Activated CD4-positive, alpha-beta T cell treated with anti-CD3 and anti-CD28 coated beads for 36 hours (primary cell): ENCODE data around the gene MCTP1. TPM values are rescaled to one million over a fixed set of nuclear protein-coding genes. Genes with fewer than 3 reads are reported as not detected.

Experiments
- ATAC-seq: fragments of 200-7000 bp; cut with Tn5 transposase; one replicate; pipeline ENCODE4 v1.10.0; 2021; ENCODE audit warnings: mild to moderate bottlenecking, moderate library complexity
- CTCF ChIA-PET: fragments of 350-600 bp; sonication (Branson Sonifier 250); formaldehyde crosslinking; loops from one replicate; lab custom pipeline; 2021; ENCODE audit warnings: antibody characterized with exemption; lab: Charles Lee
- POLR2A ChIA-PET: fragments of 350-600 bp; sonication (Branson Sonifier 250); formaldehyde crosslinking; loops from one replicate; lab custom pipeline; 2021; ENCODE audit warnings: antibody characterized with exemption, inconsistent platforms; lab: Charles Lee
- DNase-seq: peaks from one replicate; pipeline ENCODE4 v3.0.0-alpha.2; 2020
- H3K27ac Mint-ChIP-seq: one replicate; pipeline ENCODE4 v1.8.0; 2021; ENCODE audit warnings: mixed read lengths
- H3K27me3 Mint-ChIP-seq: one replicate; pipeline ENCODE4 v1.8.0; 2021; ENCODE audit warnings: mixed read lengths
- H3K36me3 Mint-ChIP-seq: one replicate; pipeline ENCODE4 v1.8.0; 2021; ENCODE audit warnings: low read depth, mixed read lengths
- H3K4me1 Mint-ChIP-seq: one replicate; pipeline ENCODE4 v1.8.0; 2021; ENCODE audit warnings: mixed read lengths
- H3K4me3 Mint-ChIP-seq: one replicate; pipeline ENCODE4 v1.8.0; 2021; ENCODE audit warnings: mild to moderate bottlenecking, moderate library complexity, mixed read lengths
- H3K9me3 Mint-ChIP-seq: one replicate; pipeline ENCODE4 v1.8.0; 2021; ENCODE audit warnings: low read depth, mixed read lengths
- intact Hi-C, 2 experiments: fragments of 100-400 bp; cut with DNase I in 1 of 2; cut with micrococcal nuclease in 1 of 2; formaldehyde crosslinking; loops; one replicate each; pipeline versions ENCODE4 v1.14.2 to v1.15.1; 2022 to 2024; cut with DNase I, micrococcal nuclease
- total RNA-seq, 2 experiments: library from RNA; stranded (reverse); gene quantifications; one replicate each; pipeline ENCODE4 v1.2.3, GENCODE V29; 2021

MCTP1 gene
- total RNA-seq, 2 experiments from 2014 or later = 0.32 to 0.53 TPM

DNA sequence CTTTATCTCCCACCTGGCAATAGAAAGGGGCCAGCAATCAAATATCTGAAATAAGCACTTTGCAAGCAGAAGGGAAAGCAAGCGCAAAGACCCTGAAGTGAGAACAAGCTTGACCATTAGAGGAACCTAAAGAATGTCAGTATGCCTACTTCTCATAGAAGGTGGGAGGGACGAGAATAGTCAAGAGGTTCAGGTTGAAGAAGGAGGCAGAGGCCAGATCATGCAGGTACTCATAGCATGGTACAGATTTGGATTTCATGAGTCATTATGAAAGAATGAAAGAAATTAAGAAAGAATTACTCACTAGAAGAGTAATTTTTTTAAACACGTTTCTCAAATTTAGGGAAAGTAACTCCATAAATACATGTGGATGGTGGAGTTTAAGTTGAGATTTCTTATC is 33.7 kb downstream of the MCTP1 start:
- peak; percentile 61 for ATAC-seq
- intact Hi-C loops = no loop called here
- no peak for DNase-seq
- no peaks in the 10 kb centered on the region for H3K9me3 Mint-ChIP-seq
- peaks cover 2% of the 10 kb centered on the region for H3K4me1 Mint-ChIP-seq
- H3K27me3 Mint-ChIP-seq = peaks cover 12% of the 10 kb centered on the region
- H3K36me3 Mint-ChIP-seq = no peaks in the 10 kb centered on the region
- CTCF ChIA-PET = no interaction called here
- POLR2A ChIA-PET = no interaction called here
- H3K27ac Mint-ChIP-seq = no peak overlapping the region
- H3K4me3 Mint-ChIP-seq = no peak overlapping the region

DNA sequence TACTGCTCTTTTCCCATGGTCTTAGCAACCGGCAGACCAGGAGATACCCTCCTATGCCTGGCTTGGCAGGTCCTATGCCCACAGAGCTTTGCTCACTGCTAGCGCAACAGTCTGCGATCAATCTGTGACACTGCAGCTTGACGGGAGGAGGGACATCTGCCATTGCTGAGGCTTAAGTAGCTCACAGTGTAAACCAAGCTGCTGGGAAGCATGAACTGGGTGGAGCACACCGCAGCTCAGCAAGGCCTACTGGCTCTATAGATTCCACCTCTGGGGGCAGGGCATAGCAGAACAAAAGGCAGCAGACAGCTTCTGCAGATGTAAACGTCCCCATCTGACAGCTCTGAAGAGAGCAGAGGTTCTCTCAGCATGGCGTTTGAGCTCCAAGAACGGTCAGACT is 40.4 kb downstream of the MCTP1 start:
- Mint-ChIP-seq H3K27me3 (peaks cover 14% of the 10 kb centered on the region), H3K4me3 (no peak overlapping the region), H3K36me3 (no peaks in the 10 kb centered on the region), H3K9me3 (peaks cover 3% of the 10 kb centered on the region), H3K27ac (no peak overlapping the region), H3K4me1 (peaks cover 7% of the 10 kb centered on the region)
- CTCF ChIA-PET = no interaction called here
- DNase-seq (no peak), ATAC-seq (no peak)
- intact Hi-C loops = no loop called here
- POLR2A ChIA-PET = no interaction called here

DNA sequence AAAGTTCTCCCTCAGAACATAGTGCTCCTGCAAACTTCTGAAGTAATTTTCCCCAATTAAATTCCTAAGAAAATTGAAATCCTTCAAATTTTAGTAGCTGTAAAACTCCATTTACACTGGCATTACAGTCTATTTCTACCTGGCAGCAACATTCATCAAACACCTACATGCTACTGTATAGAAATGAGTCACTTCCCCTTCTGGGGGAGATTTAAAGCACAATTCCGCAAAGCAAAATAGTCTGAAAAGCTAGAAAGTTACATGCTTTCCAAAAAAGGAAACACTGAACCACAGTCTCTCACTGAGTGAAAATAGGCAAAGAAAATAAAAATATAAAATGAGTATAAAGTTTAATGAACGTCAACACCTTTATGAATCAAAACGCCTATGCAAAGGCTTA is 43.3 kb downstream of the MCTP1 start:
- Mint-ChIP-seq H3K4me3 (no peak overlapping the region), H3K4me1 (peaks cover 7% of the 10 kb centered on the region), H3K27me3 (peaks cover 15% of the 10 kb centered on the region), H3K9me3 (peaks cover 3% of the 10 kb centered on the region), H3K36me3 (no peaks in the 10 kb centered on the region), H3K27ac (no peak overlapping the region)
- CTCF ChIA-PET = no interaction called here
- POLR2A ChIA-PET = no interaction called here
- ATAC-seq = peak; percentile 76
- no peak for DNase-seq
- intact Hi-C loops = no loop called here

DNA sequence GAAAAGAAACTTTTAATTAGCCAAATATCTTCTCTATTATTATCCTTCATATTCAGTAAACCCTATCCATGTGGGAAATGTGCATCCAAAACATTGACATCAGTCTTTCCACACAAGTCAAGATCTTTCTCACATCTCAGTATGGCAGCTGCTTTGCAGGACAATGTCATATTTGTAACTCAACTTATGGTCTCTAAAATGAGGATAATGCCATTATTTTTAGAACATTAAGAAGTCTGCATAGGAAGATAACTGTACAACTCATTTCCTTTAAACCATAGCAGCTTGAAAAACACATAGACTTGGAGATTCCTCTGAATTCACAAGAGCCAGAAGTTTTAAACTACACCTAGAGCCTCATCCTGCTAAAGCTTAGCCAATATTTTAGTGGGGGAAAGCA is 43.7 kb downstream of the MCTP1 start:
- H3K27me3 Mint-ChIP-seq = peaks cover 15% of the 10 kb centered on the region
- ChIA-PET CTCF (no interaction called here), POLR2A (no interaction called here)
- peaks cover 3% of the 10 kb centered on the region for H3K9me3 Mint-ChIP-seq
- no peak for ATAC-seq
- intact Hi-C loops = no loop called here
- H3K4me3 Mint-ChIP-seq = no peak overlapping the region
- H3K36me3 Mint-ChIP-seq = no peaks in the 10 kb centered on the region
- peaks cover 7% of the 10 kb centered on the region for H3K4me1 Mint-ChIP-seq
- H3K27ac Mint-ChIP-seq = no peak overlapping the region
- DNase-seq = no peak

DNA sequence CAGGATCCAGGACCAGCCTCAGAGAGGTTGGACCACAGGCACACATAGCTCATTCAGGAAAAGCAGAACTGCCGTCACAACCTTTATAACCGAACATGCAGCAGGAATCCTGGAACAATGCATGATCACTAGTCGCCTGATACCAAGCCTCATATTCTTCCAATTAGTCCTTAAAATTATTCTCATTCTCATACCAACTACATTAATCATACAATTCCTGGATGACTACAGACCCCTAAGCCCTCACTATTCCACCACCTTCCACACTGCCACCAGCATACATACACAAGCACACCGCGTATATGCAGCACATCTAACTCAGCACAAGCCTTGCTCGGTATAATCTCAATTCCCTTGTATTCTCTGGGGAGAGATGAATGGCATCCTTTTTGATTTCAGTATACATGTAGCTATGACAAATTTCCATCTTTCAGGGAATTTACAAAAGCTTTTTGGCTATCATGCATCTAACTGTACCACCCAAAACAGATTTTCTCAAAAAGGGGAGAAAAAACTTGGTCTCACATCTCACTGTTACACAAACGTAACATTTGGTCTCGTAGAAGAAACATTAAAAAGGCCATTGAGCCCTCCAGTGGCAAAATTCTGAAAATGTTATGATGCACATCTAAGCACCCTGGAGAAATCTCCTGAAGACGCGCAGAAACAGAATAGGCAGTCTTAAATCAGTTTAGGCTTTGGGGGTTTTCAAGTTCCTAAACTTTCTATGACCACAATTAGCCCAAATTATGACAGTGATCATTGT is 46.2 kb downstream of the MCTP1 start:
- intact Hi-C loops = loop anchor here in 1 of 2 experiments (2.0 kb wide), 1 partner anchor 270 kb away; no protein-coding TSS in a partner anchor
- Mint-ChIP-seq H3K27me3 (peaks cover 15% of the 10 kb centered on the region), H3K4me3 (no peak overlapping the region), H3K36me3 (no peaks in the 10 kb centered on the region), H3K9me3 (peaks cover 3% of the 10 kb centered on the region), H3K27ac (no peak overlapping the region), H3K4me1 (peaks cover 7% of the 10 kb centered on the region)
- POLR2A ChIA-PET = no interaction called here
- CTCF ChIA-PET = interaction anchor here (0.6 kb wide), 2 partner anchors 181 to 265 kb away, joined by 3 read pairs; no protein-coding TSS in a partner anchor
- DNase-seq (no peak), ATAC-seq (no peak)

DNA sequence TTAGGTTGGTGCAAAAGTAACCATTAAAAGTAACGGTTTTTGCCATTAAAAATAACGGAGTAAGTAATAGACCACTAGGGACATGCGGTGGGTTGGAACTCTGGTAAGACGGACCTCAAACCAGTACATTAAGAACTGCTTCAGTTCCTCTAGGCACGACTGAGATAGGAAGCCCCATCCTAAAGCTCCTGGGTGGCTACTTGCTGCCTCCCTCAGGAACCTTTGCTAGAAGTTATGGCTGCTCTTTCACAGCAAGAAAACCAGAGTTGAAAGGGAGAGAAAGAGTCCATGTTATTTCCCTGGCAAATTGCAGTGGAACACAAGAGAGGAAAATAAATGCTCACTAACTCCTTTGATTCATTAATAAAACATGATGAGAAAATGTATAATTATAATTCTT is 47.6 kb downstream of the MCTP1 start:
- Mint-ChIP-seq H3K27me3 (peaks cover 12% of the 10 kb centered on the region), H3K36me3 (no peaks in the 10 kb centered on the region), H3K9me3 (no peaks in the 10 kb centered on the region), H3K4me1 (peaks cover 7% of the 10 kb centered on the region), H3K4me3 (no peak overlapping the region), H3K27ac (no peak overlapping the region)
- ATAC-seq (no peak), DNase-seq (no peak)
- intact Hi-C loops = no loop called here
- CTCF ChIA-PET = no interaction called here
- POLR2A ChIA-PET = no interaction called here

DNA sequence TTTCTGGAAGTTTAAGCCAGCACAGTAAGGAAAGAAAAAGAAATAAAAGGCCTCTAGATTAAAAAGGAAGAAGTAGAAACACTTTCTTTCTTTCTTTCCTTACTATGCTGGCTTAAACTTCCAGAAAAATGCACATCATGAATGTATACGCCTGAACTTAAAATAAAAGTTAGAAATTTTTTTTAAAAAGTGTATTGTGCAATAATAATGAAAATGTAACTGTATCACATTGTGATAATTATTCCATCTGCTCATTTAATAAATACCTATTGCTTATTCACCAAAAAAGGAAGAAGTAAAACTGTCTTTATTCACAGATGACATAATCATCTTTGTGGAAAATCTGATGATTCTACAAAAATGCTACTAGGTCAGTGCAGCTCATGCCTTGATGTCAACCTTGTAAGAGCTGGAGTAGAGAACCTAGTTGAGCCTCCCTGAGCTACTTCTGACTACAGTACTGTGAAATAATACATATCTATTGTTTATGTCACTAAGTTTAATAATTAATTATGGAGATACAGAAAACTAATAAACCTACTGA is 49.4 kb downstream of the MCTP1 start:
- Mint-ChIP-seq H3K4me3 (no peak overlapping the region), H3K4me1 (no peaks in the 10 kb centered on the region), H3K9me3 (no peaks in the 10 kb centered on the region), H3K36me3 (no peaks in the 10 kb centered on the region), H3K27me3 (peaks cover 10% of the 10 kb centered on the region), H3K27ac (no peak overlapping the region)
- ATAC-seq (no peak), DNase-seq (no peak)
- intact Hi-C loops = no loop called here
- CTCF ChIA-PET = no interaction called here
- POLR2A ChIA-PET = no interaction called here

DNA sequence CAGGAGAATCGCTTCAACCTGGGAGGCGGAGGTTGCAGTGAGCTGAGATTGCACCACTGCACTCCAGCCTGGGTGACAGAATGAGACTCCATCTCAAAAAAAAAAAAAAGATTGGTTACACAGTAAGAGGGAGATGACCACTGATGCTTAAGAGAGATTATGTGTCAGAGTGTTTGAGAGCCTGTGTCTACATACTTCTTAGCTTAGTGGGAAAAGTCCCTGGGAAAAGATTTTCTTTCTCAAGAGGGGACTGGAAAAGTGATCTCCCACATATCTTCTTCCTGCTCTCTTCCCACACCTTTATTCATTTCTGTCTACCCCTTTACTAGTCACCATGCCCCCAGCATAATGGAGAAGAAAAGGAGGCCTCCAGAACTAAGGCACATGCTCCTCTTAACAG is 55.2 kb downstream of the MCTP1 start:
- H3K36me3 Mint-ChIP-seq = no peaks in the 10 kb centered on the region
- CTCF ChIA-PET = no interaction called here

DNA sequence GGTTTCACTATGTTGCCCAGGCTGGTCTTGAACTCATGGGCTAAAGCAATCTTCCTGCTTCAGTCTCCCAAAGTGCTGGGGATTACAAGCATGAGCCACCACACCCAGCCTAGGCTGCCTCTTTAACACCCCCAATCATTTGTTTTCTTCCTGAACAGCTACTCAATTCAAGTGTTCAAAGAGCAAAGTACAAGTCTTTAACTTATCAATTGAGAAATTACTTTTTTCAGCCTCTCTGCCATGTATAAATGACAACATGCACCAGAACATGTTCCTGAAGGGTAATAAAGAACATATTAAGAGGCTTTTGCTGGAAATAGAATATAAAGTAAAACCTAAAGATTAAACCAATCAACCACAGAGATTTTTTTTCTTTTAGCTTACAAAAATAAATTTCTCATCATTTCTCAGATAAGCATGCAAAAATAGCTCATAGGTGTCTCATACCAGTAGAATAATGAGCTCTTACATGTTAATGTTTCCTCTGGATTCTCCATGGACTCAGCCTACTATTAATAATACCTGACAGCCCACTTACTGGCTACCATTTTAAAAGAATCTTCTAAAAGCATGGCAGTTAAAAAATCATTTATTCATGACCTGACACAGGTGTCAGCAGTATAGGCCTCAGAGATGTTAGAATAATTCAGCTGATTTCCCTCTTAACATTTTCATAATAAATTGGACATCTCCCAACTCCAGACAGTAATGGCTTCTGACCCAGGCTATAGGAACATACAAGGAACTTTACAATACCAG is 60.0 kb downstream of the MCTP1 start:
- ChIA-PET CTCF (interaction anchor here (0.9 to 1.3 kb wide), 2 partner anchors 9 to 10 kb away, joined by 3 to 5 read pairs; no protein-coding TSS in a partner anchor), POLR2A (no interaction called here)
- no peak overlapping the region for H3K4me3 Mint-ChIP-seq
- no peaks in the 10 kb centered on the region for H3K9me3 Mint-ChIP-seq
- H3K36me3 Mint-ChIP-seq = no peaks in the 10 kb centered on the region
- DNase-seq (no peak), ATAC-seq (no peak)
- intact Hi-C loops = no loop called here
- H3K27me3 Mint-ChIP-seq = no peaks in the 10 kb centered on the region
- H3K4me1 Mint-ChIP-seq = no peaks in the 10 kb centered on the region
- H3K27ac Mint-ChIP-seq = no peak overlapping the region

More for the DNA sequence above, 55.2 kb downstream of the MCTP1 start:
- ATAC-seq (no peak), DNase-seq (no peak)
- no peaks in the 10 kb centered on the region for H3K27me3 Mint-ChIP-seq
- no peak overlapping the region for H3K4me3 Mint-ChIP-seq
- no peaks in the 10 kb centered on the region for H3K9me3 Mint-ChIP-seq
- H3K4me1 Mint-ChIP-seq = no peaks in the 10 kb centered on the region
- intact Hi-C loops = no loop called here
- H3K27ac Mint-ChIP-seq = no peak overlapping the region
- POLR2A ChIA-PET = no interaction called here

DNA sequence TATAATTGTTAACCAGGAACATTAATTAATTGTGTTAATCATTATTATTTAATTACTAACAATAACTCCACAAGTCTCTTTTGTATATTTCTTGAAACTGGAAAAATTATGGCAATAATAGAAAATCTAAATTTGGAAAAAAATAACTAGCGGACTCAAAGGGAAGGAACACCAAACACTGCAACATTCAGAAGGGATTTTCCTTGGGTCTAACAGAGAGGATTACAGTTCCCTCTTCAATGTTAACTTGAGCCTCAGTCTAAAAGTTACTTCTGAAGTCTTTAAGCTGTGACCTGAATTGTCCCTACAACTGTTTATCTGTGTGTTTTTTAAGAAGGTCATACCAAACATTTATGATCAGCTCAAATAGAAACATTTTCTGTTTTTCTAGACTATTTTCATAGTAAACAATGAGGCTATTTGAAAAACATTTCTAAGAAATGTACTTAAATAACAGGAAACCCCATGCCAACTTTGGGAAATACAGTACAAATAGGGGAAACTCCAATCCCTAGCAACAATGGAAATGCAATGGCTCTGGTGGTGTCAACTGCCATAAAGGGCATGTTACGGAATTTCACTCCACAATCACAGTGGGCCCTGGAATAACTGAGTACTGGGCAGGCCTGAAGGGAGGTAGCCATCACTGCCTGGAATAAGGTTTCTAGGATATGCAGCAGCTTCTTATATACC is 61.2 kb downstream of the MCTP1 start:
- CTCF ChIA-PET = no interaction called here
- no peak overlapping the region for H3K4me3 Mint-ChIP-seq
- H3K27ac Mint-ChIP-seq = no peak overlapping the region
- H3K36me3 Mint-ChIP-seq = no peaks in the 10 kb centered on the region
- POLR2A ChIA-PET = no interaction called here
- intact Hi-C loops = no loop called here
- no peaks in the 10 kb centered on the region for H3K9me3 Mint-ChIP-seq
- no peak for ATAC-seq
- H3K4me1 Mint-ChIP-seq = no peaks in the 10 kb centered on the region
- DNase-seq = no peak
- no peaks in the 10 kb centered on the region for H3K27me3 Mint-ChIP-seq

DNA sequence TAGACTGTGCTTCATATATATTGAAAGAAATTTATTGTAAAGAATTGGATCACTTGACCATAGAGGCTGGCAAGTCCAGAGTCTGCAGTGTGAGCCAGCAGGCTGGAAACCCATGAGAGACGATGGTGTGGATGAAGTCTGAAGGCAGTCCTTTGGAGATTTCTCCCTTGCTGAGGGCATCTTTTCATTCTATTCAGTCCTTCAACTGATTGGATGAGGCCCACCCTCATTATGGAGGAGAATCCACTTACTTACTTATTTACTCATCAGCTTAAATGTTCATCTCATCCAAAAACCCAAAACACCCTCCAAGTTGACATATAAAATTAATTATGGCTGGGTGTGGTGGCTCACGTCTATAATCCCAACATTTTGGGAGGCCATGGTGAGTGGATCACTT is 62.1 kb downstream of the MCTP1 start:
- Mint-ChIP-seq H3K27ac (no peak overlapping the region), H3K36me3 (no peaks in the 10 kb centered on the region), H3K4me1 (no peaks in the 10 kb centered on the region), H3K4me3 (no peak overlapping the region), H3K27me3 (no peaks in the 10 kb centered on the region), H3K9me3 (no peaks in the 10 kb centered on the region)
- DNase-seq (no peak), ATAC-seq (no peak)
- ChIA-PET CTCF (no interaction called here), POLR2A (no interaction called here)
- intact Hi-C loops = no loop called here
